GM10847 (cell line): ENCODE measurements around the gene ANO1.

Source experiments
- POLR2A ChIP-seq: IDR thresholded peaks from 2 replicates; pipeline ENCODE4 v1.6.1; 2011; ENCODE audit not compliant: insufficient read length; ENCODE audit errors: extremely low read depth

Gene ANO1

DNA sequence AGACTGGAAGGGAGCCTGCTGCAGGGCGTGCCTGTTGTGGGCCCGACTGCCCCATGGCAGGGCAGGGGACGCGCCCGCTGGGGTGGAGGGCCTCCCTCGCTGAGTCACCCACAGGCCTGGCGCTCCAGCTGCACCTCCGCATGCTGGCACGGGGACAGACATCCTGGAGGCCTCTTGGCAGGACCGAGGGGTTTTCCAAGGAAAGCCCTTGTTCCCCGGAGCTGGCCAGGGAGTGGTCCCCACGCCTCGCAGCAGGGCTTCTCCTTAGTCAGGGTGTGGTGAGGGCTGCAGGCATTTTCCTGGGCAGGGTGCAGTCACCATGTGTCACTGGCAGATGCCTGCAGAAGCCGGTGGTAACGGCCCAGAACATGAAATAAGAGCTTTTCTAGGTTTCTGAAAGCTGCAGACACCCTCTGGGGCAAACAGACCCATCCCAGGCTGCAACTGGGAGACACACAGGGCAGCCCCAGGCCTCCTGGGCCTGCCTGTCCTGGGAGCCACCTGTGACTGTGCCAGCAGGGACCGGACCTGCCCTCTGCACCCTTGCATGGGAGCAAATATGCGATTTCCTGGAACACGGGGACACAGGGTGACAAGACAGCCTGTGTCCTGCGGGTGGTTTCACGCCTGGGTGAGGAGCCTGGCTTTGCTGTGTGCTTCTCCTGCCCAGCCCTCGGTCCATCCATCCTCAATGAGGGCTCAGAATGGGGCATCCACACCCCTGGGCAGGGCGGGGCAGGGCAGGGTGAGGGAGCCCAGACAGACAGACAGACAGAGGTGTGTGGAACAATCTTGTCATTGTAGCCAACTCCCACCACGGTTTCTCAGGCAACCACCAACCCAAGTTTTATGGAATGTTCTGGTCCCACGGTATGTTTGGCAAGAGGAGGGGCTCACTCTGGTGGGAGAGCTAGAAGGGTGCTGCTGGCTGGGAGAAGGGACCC, 81.8 kb downstream of the ANO1 start:
- TF ChIP-seq POLR2A, result no peak

DNA sequence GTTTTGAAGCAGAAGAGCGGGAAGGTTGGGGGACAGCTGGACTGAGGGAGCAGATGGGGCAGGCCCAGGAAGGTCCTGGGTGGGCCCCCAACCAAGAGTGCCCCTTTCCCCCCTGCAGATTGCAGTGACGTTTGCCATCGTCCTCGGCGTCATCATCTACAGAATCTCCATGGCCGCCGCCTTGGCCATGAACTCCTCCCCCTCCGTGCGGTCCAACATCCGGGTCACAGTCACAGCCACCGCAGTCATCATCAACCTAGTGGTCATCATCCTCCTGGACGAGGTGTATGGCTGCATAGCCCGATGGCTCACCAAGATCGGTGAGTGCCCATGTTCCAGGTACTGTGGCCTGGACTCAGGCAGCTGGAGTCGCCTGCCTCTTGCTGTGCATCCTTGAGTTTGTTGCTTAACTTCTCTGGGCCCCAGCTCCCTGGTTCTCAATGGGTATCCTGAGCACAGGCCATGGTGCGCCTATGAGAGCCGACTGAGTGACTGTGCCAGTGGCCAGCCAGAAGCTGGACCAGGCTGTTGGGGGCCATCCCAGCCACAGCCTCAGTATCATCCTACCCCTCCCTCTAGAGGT, 83.0 kb downstream of the ANO1 start:
- TF ChIP-seq POLR2A, result no peak

DNA sequence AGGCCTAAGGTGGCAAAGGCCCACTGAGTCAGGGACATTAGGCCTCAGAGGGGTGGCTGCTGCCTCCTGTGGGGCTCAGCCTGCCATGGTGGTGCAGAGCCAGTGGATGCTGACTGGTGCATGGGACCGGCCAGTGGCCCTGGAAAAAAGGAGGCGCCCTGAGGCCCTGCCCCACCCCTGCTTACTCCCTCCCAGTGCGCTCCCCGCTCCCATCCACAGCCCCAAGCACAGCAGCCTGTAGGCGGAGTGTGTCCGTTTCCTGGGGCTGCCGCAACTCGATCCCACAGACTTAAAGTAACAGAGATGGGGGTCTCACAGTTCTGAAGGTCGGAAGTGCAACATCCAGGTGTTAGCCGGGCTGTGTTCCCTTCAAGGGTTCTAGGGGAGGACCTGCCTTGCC, 86.6 kb downstream of the ANO1 start:
- TF ChIP-seq POLR2A, result no peak

DNA sequence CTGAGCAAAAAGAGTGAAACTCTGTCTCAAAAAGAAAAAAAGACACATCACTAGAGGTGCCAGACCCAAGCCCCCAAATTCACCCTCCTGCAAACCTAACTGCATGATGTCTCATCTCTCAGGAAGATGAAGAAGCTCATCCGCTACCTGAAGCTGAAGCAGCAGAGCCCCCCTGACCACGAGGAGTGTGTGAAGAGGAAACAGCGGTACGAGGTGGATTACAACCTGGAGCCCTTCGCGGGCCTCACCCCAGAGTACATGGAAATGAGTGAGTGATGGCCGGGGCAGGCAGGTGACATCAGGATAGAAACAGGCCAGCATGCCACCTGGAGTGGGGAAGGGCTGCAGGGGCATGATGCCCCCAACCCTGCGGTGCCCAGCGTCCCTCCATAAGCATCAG, 89.0 kb downstream of the ANO1 start:
- TF ChIP-seq POLR2A, result no peak

DNA sequence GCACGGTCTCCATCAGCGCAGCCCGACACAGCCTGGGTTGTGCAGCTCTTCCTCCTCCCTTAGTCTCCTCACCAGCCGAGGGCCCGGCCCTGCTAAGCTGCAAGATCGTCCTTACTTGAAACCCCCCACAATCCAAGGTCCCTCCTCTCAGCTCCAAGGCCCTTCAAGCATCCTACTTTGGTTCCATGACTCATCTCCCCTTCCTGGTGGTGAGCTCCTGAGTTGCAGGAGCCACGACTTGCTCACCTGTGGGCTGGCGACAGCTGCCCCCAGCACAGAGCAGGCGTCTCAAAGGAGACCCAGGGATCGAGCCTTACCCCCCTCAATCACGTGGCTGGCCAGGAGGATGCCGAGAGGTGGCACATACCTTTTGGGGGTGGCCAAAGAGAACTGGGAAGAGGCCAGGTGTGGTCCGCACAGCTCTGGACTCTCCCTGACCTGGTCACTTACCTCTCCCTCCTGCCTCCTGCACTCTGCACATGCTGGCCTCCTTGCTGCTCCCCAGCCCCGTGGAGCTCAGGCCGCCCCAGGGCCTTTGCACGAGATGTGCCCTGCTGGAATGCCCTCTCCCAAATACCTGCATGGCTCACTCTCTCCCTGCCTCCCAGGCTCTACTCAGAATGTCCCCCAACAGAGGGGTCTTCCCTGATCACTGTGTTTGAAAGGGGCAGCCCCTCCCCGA, 89.7 kb downstream of the ANO1 start:
- no peak for TF ChIP-seq POLR2A

DNA sequence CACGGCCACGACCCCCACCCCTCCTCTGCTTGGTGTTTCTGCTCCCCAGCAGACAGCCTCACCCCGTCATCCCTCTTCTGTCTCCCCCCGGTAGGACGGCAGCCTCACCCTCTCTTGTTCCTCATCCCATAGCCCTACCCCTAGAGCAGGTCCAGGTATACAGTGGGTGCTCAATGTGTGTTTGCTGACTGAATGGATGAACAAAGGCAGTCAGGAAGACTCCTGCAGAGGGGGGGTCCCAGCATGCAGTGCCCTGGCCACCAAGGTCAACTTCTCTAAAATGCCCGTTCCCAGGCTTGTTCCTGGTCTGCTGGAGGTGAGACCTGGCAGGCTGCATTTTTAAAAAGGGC, 90.3 kb downstream of the ANO1 start:
- TF ChIP-seq POLR2A, result no peak

DNA sequence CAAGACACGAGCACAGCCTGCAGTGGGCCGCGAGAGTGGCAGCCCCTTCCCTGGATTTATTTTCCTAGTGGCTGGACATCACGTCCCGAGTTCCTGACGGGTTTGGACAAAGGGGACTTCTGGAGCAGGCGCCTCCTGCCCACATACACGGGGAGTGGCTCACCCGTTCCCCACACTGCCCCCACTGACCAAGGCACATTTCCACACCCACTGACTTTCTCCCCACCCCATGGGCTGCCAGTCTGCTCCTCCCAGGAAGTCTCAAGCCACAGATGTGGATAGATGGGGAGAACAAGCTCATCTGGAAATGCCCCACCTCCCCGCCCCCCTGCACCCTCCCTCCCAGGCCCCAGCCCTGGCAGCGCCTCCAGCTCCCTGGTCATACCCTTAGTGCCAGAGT, 91.0 kb downstream of the ANO1 start:
- TF ChIP-seq POLR2A, result no peak

DNA sequence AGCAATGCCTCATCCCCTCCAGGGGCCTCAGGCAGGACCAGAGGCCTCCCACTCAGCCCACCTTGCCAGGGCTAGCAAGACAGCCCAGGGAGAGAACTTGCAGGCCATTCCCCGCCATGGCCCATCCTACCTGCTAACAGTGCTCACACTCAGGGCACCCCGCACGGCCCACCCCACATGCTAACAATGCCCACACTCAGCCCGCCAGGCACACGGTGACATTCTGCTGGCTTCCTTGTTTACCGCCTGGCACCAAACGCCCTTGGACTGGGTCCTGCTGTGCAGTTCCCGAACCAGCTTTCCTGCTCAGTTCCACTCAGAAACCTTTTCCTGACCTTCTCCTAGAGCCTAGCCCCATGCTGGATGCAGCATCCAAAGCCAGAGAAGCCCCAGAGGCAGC, 91.5 kb downstream of the ANO1 start:
- no peak for TF ChIP-seq POLR2A

DNA sequence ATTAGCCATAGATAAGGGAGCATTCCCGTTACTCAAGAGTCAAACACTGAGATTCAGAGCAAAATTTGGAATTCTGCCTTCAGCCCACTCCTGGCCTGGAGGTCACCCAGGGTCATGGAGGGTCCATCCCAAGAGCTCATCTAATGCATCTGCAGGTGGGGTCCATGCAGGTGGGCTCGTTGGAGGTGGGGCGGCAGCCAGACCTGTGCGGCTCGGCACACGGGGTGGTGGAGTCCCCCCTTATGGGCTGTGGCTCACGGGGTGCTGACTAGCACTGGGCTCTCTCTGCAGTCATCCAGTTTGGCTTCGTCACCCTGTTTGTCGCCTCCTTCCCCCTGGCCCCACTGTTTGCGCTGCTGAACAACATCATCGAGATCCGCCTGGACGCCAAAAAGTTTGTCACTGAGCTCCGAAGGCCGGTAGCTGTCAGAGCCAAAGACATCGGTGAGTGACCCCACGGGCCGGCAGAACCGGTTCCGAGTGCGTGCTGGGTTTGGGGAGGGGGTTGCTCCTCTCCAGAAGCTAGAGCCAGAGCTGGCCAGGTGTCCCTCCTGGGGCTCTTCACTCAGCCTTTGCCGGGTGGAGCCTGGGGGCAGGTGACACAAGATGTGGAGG, 92.6 kb downstream of the ANO1 start:
- TF ChIP-seq POLR2A, result no peak

DNA sequence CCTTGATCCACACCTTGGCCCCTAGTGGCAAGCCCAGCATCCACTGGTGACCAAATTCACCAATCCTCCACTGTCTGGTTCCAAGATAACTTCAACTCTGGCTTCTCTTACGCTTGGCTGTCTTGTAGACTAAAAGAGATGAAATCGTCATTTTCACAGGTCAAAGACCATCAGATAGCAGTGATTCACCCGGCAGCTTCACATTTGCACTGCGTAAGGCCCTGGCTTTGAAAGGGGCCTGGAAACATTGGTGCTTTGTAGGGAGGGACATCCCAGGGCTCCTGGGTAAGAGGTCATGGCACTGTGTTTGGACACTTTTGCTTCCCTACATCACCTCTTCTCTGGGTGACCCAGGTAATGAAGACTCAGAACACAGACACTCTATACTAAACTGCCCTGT, 94.9 kb downstream of the ANO1 start:
- TF ChIP-seq POLR2A, result no peak

DNA sequence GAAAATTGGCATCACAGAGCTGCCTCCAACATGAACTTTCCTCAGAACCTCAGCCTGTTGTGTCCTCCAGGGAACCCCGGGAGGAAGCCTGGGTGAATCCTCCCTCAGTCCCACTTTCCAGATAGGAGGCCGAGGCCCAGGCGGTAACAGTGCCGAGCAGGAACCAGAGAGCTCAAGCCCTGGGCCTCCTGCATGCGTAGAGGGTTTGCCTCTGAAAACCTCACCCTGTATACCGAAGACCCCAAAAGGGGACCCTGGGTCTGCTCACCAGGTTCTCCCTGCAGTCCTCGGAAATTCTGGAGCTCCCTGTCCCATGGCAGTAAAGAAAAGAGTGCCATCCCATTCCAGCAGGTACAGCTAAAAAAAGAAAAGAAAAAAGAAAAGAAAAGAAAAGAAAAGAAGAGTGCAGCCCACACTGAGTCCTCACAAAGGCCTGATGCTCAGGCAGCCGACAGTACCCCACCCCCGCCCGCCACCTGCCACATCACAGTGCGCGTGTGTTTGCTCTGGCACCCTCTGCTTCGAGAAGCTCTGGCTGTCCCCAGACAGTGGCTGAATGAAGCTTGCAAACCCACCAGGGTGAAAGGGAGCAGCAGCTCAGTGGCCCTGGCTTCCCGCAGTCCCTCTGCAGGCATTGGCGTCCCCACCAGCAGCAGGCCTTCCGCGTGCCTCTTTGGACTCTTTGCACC, 96.6 kb downstream of the ANO1 start:
- no peak for TF ChIP-seq POLR2A

DNA sequence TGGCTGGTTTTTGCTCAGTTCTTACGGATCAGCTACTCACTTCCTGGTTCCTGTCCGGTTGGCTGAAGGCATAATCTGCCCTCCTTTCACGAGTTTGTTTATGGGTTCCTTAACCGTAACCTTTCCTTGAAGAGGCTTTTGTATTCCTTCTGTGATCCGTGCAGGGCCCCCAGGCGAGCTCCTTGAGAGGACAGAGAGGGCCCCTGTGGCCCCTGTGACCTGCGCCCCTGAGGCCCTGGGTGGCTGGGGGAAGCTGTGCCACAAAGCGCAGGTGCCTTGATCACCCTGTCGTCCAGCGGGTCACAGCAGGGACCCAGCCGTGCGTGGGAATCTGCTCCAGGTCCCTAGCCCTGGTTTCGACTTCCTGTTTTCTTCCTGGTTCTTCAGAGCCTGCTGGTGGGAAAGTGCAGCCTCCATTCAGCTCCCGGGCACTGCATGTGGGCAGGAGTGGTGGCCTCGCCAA, 97.2 kb downstream of the ANO1 start:
- no peak for TF ChIP-seq POLR2A

DNA sequence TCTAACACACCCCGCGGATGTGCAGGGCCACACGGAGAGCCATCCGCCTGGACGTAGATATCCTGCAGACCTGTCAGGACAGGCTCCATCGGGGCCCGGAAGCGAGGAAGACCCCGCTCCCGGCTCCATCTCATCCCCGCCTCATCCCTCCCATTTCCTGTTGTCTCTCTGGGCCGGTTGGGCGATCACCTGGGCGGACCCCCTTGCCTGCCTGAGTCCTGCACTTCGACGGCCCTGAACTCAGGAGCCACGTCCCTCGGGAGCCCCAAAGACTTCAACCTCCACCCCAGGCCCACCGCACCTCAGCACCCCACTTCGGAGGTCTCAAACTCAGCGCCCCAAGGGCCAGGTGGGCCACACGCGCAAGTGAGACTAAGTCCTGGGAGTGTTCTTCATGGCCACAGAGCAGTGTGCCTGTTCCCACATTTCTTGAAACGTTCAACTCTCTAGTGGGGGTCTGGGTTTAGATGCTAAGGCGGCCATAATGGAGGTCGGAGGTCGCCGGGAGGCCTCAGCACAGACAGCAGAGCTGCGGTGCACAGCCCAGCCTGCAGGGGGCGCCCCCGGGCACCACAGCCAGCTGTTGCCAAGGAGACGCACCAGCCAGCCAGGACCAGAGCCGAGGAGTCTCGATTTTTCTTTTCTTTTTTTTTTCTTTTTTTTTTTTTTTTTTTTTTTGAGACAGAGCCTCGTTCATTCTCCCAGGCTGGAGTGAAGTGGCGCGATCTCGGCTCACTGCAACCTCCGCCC, 99.0 kb downstream of the ANO1 start:
- TF ChIP-seq POLR2A, result no peak

DNA sequence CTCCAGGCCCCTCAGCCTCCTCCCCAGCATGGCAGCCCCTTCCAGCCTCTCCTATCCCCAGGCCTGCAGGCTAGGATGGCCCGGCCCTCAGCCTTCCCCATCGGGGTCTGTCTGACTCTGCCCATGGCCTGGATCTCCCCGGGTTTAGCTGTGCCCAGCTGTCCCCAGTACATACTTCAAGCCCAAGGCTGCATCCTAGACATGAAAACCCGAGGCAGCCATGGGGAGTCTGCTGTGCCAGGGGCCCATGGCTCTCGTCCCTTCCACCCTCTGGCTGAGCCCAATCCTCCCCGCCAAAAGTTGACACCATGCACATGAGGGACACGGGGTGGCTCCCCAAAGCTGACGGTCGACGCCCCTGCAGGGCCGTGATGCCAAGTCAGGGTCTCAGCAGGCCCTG, 102.8 kb downstream of the ANO1 start:
- no peak for TF ChIP-seq POLR2A
